IPS DF 19.7 (cell line): Measurements from ENCODE around the gene FSD1.

Experiments
- DNase-seq: peaks from one replicate; pipeline ENCODE4 v3.0.0-alpha.2; 2013; ENCODE audit warnings: low read depth, low spot score

FSD1 gene

GRCh38 chr19:4365341-4365740 is 60.9 kb downstream of the FSD1 start:
- no peak for DNase-seq

GRCh38 chr19:4365791-4366665 is 61.6 kb downstream of the FSD1 start:
- no peak for DNase-seq

- no peak for DNase-seq
Measured at GRCh38 chr19:4366666-4367335, 62.4 kb downstream of the FSD1 start.

- no peak for DNase-seq
Measured at GRCh38 chr19:4367336-4367723, 62.9 kb downstream of the FSD1 start.

GRCh38 chr19:4367781-4368127 is 63.4 kb downstream of the FSD1 start:
- no peak for DNase-seq

- no peak for DNase-seq
Measured at GRCh38 chr19:4368128-4368820, 63.9 kb downstream of the FSD1 start.

- no peak for DNase-seq
Measured at GRCh38 chr19:4369109-4369887, 64.9 kb downstream of the FSD1 start.

- DNase-seq, result no peak
Measured at GRCh38 chr19:4369888-4370260, 65.5 kb downstream of the FSD1 start.

- DNase-seq, result no peak
Measured at GRCh38 chr19:4370418-4371041, 66.1 kb downstream of the FSD1 start.

- DNase-seq, result no peak
Measured at GRCh38 chr19:4371247-4372164, 67.1 kb downstream of the FSD1 start.

- DNase-seq, result no peak
Measured at GRCh38 chr19:4372165-4373012, 68.0 kb downstream of the FSD1 start.

- DNase-seq, result no peak
Measured at GRCh38 chr19:4373013-4373367, 68.6 kb downstream of the FSD1 start.
